GM18498 (cell line): ENCODE results near the gene TENM4.

ENCODE experiments used
- ATAC-seq: cut with Tn5 transposase; IDR thresholded peaks from one replicate; pipeline ENCODE4 v1.9.1; 2021; ENCODE audit warnings: mild to moderate bottlenecking, moderate library complexity; ENCODE audit not compliant: unreplicated experiment

TENM4 gene

GRCh38 chr11:79092791-79093353 lies 348.0 kb downstream of the TENM4 start:
- no peak for ATAC-seq

- no peak for ATAC-seq
These were observed 350.6 kb downstream of the TENM4 start for GRCh38 chr11:79090191-79090705.

GRCh38 chr11:79089601-79090000 lies 351.2 kb downstream of the TENM4 start:
- ATAC-seq, result no peak

GRCh38 chr11:79088967-79089366 lies 351.9 kb downstream of the TENM4 start:
- no peak for ATAC-seq

GRCh38 chr11:79087961-79088318 lies 352.9 kb downstream of the TENM4 start:
- no peak for ATAC-seq

- no peak for ATAC-seq
These were observed 353.4 kb downstream of the TENM4 start for GRCh38 chr11:79087238-79087960.

- ATAC-seq, result no peak
These were observed 354.8 kb downstream of the TENM4 start for GRCh38 chr11:79086056-79086455.

- ATAC-seq, result no peak
These were observed 356.4 kb downstream of the TENM4 start for GRCh38 chr11:79084382-79084781.

GRCh38 chr11:79083352-79083751 lies 357.5 kb downstream of the TENM4 start:
- no peak for ATAC-seq

GRCh38 chr11:79082907-79083306 lies 357.9 kb downstream of the TENM4 start:
- no peak for ATAC-seq

- ATAC-seq, result no peak
These were observed 358.6 kb downstream of the TENM4 start for GRCh38 chr11:79082280-79082679.

- no peak for ATAC-seq
These were observed 359.3 kb downstream of the TENM4 start for GRCh38 chr11:79081471-79082031.

GRCh38 chr11:79080551-79080950 lies 360.3 kb downstream of the TENM4 start:
- ATAC-seq, result no peak

GRCh38 chr11:79078999-79079398 lies 361.8 kb downstream of the TENM4 start:
- ATAC-seq, result no peak

- no peak for ATAC-seq
These were observed 362.4 kb downstream of the TENM4 start for GRCh38 chr11:79078456-79078855.

- ATAC-seq, result no peak
These were observed 363.0 kb downstream of the TENM4 start for GRCh38 chr11:79077702-79078330.

- no peak for ATAC-seq
These were observed 364.2 kb downstream of the TENM4 start for GRCh38 chr11:79076526-79077115.

- ATAC-seq, result no peak
These were observed 366.3 kb downstream of the TENM4 start for GRCh38 chr11:79074547-79074946.

GRCh38 chr11:79071190-79071589 lies 369.6 kb downstream of the TENM4 start:
- ATAC-seq, result no peak

GRCh38 chr11:79070518-79070917 lies 370.3 kb downstream of the TENM4 start:
- no peak for ATAC-seq

GRCh38 chr11:79069504-79069903 lies 371.3 kb downstream of the TENM4 start:
- ATAC-seq, result no peak
